Stimulated activated CD4-positive, alpha-beta T cell treated with anti-CD3 and anti-CD28 coated beads, Interleukin-15, amount 100 ng/mL, for 24 hours (primary cell): ENCODE results near the gene HRK.
A peak's percentile ranks its signal among the peaks of the same experiment; 100 is the strongest.

Experiments used
- DNase-seq: peaks from one replicate; pipeline ENCODE4 v3.0.0-alpha.2; 2020

HRK gene

GRCh38 chr12:116897476-116897875, 16.2 kb upstream of the HRK start:
- no peak for DNase-seq

- DNase-seq = no peak
Observed at GRCh38 chr12:116896411-116896924, 15.2 kb upstream of the HRK start.

- no peak for DNase-seq
Observed at GRCh38 chr12:116894913-116895312, 13.7 kb upstream of the HRK start.

- no peak for DNase-seq
Observed at GRCh38 chr12:116892349-116893140, 11.3 kb upstream of the HRK start.

- no peak for DNase-seq
Observed at GRCh38 chr12:116891019-116891418, 9.8 kb upstream of the HRK start.

GRCh38 chr12:116890330-116890729, 9.1 kb upstream of the HRK start:
- no peak for DNase-seq

- DNase-seq = no peak
Observed at GRCh38 chr12:116887897-116888296, 6.7 kb upstream of the HRK start.

GRCh38 chr12:116887244-116887643, 6.0 kb upstream of the HRK start:
- DNase-seq = no peak

- no peak for DNase-seq
Observed at GRCh38 chr12:116885491-116885890, 4.2 kb upstream of the HRK start.

- DNase-seq = no peak
Observed at GRCh38 chr12:116884871-116885270, 3.6 kb upstream of the HRK start.

GRCh38 chr12:116882742-116883141, 1.5 kb upstream of the HRK start:
- DNase-seq = no peak

- DNase-seq = no peak
Observed at GRCh38 chr12:116881877-116882507, 751 bp upstream of the HRK start.

GRCh38 chr12:116880817-116881324, 370 bp downstream of the HRK start:
- peak; percentile 62 for DNase-seq

GRCh38 chr12:116880213-116880816, 926 bp downstream of the HRK start:
- DNase-seq = no peak

GRCh38 chr12:116879509-116880212, 1.6 kb downstream of the HRK start:
- DNase-seq = peak; percentile 30

- peak; percentile 15 for DNase-seq
Observed at GRCh38 chr12:116878567-116879508, 2.4 kb downstream of the HRK start.

- no peak for DNase-seq
Observed at GRCh38 chr12:116876151-116876869, 4.9 kb downstream of the HRK start.

GRCh38 chr12:116874324-116874995, 6.8 kb downstream of the HRK start:
- no peak for DNase-seq

GRCh38 chr12:116870306-116870705, 10.9 kb downstream of the HRK start:
- no peak for DNase-seq

- DNase-seq = no peak
Observed at GRCh38 chr12:116867523-116867922, 13.7 kb downstream of the HRK start.
